Right cardiac atrium (tissue), 5 donors: ENCODE data around the gene GSPT1. TPM values are rescaled to one million over a fixed set of nuclear protein-coding genes. Genes with fewer than 3 reads are reported as not detected.

Experiments
- ATAC-seq, 2 donors: fragments of 200-7000 bp; cut with Tn5 transposase; one replicate each; pipeline versions ENCODE4 v1.8.0 to v1.9.1; 2020; ENCODE audit warnings: moderate library complexity in 2 of 2, mild to moderate bottlenecking in 1 of 2
- DNase-seq, 3 donors: peaks; one replicate each; pipeline ENCODE4 v3.0.0-alpha.2; 2020
- H3K27ac ChIP-seq: one replicate; pipeline ENCODE4 v1.5.1; 2013; ENCODE audit warnings: mild to moderate bottlenecking, low read length, control low read depth, moderate library complexity
- H3K27me3 ChIP-seq: one replicate; pipeline ENCODE4 v1.6.1; 2013; ENCODE audit not compliant: control insufficient read depth, insufficient read depth
- H3K4me1 ChIP-seq: one replicate; pipeline ENCODE4 v1.6.1; 2013; ENCODE audit warnings: low read length; ENCODE audit not compliant: control insufficient read depth, insufficient read depth
- H3K4me3 ChIP-seq: one replicate; pipeline ENCODE4 v1.5.1; 2013; ENCODE audit warnings: low read length, control low read depth
- H3K9me3 ChIP-seq: one replicate; pipeline ENCODE4 v1.6.1; 2013; ENCODE audit warnings: low read length; ENCODE audit not compliant: control insufficient read depth
- WGBS: extraction: QIAGEN DNeasy Blood & Tissue Kit; methylation state at CpG from one replicate; pipeline ENCODE4 v1.1.7; 2013; 5-methylcytosine and 5-hydroxymethylcytosine counted together
- intact Hi-C, 4 donors: fragments of 100-400 bp; cut with DNase I; formaldehyde crosslinking; loops; one replicate each; pipeline versions ENCODE4 v1.11.0 to v1.14.0; 2022 to 2023
- polyA plus RNA-seq: library from polyadenylated mRNA; stranded (reverse); fragments of 200-250 nt; gene quantifications from one replicate; pipeline ENCODE4 v1.2.3, GENCODE V29; 2013
- total RNA-seq, 4 donors: library from RNA; stranded (reverse); fragmentation: NEBNext Ultra II Directional; extraction: Animal tissue kit (Norgen Biotek cat#: 25700); gene quantifications; one replicate each; pipeline ENCODE4 v1.2.1, GENCODE V29; 2021
- donor health status: healthy with polysubstance abuse.
- donor health status: DM: no; HTN: yes; CAD: no.
- donor health status: DM: no; HTN: no; CAD: no.
- donor health status: DM: no; HTN: yes; CAD: no; lungs with severe emphysema.
- donor health status: DM: yes; HTN: yes; CAD: no.

The GSPT1 gene
- total and polyA plus RNA-seq, 5 donors, result 41.6 to 105 (median 93.3) TPM

- Histone ChIP-seq H3K9me3 (no peaks in the 10 kb centered on the region), H3K27me3 (no peaks in the 10 kb centered on the region), H3K27ac (no peak overlapping the region), H3K4me3 (no peak overlapping the region), H3K4me1 (no peaks in the 10 kb centered on the region)
- no peak for DNase-seq
- intact Hi-C loops, result no loop called here
- no peak for ATAC-seq
- WGBS, result 87% methylated on average over 5 of the region's 5 CpGs
Measured at GRCh38 chr16:11880007-11880406, 35.7 kb downstream of the GSPT1 start.

GRCh38 chr16:11877374-11877773 is 38.4 kb downstream of the GSPT1 start:
- Histone ChIP-seq H3K4me3 (no peak overlapping the region), H3K27ac (no peak overlapping the region), H3K27me3 (no peaks in the 10 kb centered on the region), H3K4me1 (no peaks in the 10 kb centered on the region), H3K9me3 (no peaks in the 10 kb centered on the region)
- intact Hi-C loops, result loop anchor here in 1 of 4 donors (10.0 kb wide), 1 partner anchor 187 kb away; no protein-coding TSS in a partner anchor
- ATAC-seq (no peak), DNase-seq (no peak)
- 82% methylated on average over 5 of the region's 5 CpGs for WGBS

GRCh38 chr16:11876306-11876705 is 39.5 kb downstream of the GSPT1 start:
- 63% methylated on average over 12 of the region's 12 CpGs for WGBS
- intact Hi-C loops, result loop anchor here in 1 of 4 donors (10.0 kb wide), 1 partner anchor 188 kb away; no protein-coding TSS in a partner anchor
- DNase-seq (peak in 2 of 3 donors; percentile 57 to 72), ATAC-seq (peak in 1 of 2 donors; percentile 39)
- no peaks in the 10 kb centered on the region for H3K9me3 ChIP-seq
- no peaks in the 10 kb centered on the region for H3K27me3 ChIP-seq
- no peak overlapping the region for H3K27ac ChIP-seq
- no peaks in the 10 kb centered on the region for H3K4me1 ChIP-seq
- H3K4me3 ChIP-seq, result no peak overlapping the region

- ATAC-seq, result no peak
- Histone ChIP-seq H3K27me3 (no peaks in the 10 kb centered on the region), H3K27ac (no peak overlapping the region), H3K9me3 (no peaks in the 10 kb centered on the region), H3K4me3 (no peak overlapping the region), H3K4me1 (no peaks in the 10 kb centered on the region)
- DNase-seq, result no peak
- 84% methylated on average over 5 of the region's 5 CpGs for WGBS
- intact Hi-C loops, result loop anchor here in 1 of 4 donors (10.0 kb wide), 1 partner anchor 189 kb away; no protein-coding TSS in a partner anchor
Measured at GRCh38 chr16:11875721-11876120, 40.0 kb downstream of the GSPT1 start.

GRCh38 chr16:11871193-11871592 is 44.6 kb downstream of the GSPT1 start:
- no peaks in the 10 kb centered on the region for H3K9me3 ChIP-seq
- intact Hi-C loops, result loop anchor here in 1 of 4 donors (10.0 kb wide), 1 partner anchor 194 kb away; no protein-coding TSS in a partner anchor
- 17% methylated on average over 7 of the region's 7 CpGs for WGBS
- no peaks in the 10 kb centered on the region for H3K4me1 ChIP-seq
- no peak overlapping the region for H3K27ac ChIP-seq
- DNase-seq, result no peak
- no peak overlapping the region for H3K4me3 ChIP-seq
- H3K27me3 ChIP-seq, result no peaks in the 10 kb centered on the region
- ATAC-seq, result peak; percentile 39 to 45

- Histone ChIP-seq H3K27me3 (no peaks in the 10 kb centered on the region), H3K4me1 (no peaks in the 10 kb centered on the region), H3K4me3 (no peak overlapping the region), H3K9me3 (no peaks in the 10 kb centered on the region), H3K27ac (no peak overlapping the region)
- ATAC-seq, result no peak
- no peak for DNase-seq
- WGBS, result 35% methylated on average over 3 of the region's 3 CpGs
- intact Hi-C loops, result loop anchor here in 1 of 4 donors (10.0 kb wide), 1 partner anchor 194 kb away; no protein-coding TSS in a partner anchor
Measured at GRCh38 chr16:11870399-11870798, 45.4 kb downstream of the GSPT1 start.

- H3K27ac ChIP-seq, result no peak overlapping the region
Measured at GRCh38 chr16:11869353-11870228, 46.2 kb downstream of the GSPT1 start.

GRCh38 chr16:11868412-11868980 is 47.3 kb downstream of the GSPT1 start:
- WGBS, result 96% methylated on average over 2 of the region's 2 CpGs
- H3K27ac ChIP-seq, result no peak overlapping the region
- peaks cover 2% of the 10 kb centered on the region for H3K4me1 ChIP-seq
- H3K4me3 ChIP-seq, result no peak overlapping the region
- no peaks in the 10 kb centered on the region for H3K9me3 ChIP-seq
- ATAC-seq, result no peak
- DNase-seq, result no peak
- intact Hi-C loops, result no loop called here
- H3K27me3 ChIP-seq, result no peaks in the 10 kb centered on the region

More at GRCh38 chr16:11869353-11870228, 46.2 kb downstream of the GSPT1 start:
- H3K9me3 ChIP-seq, result no peaks in the 10 kb centered on the region
- H3K27me3 ChIP-seq, result no peaks in the 10 kb centered on the region
- peaks cover 2% of the 10 kb centered on the region for H3K4me1 ChIP-seq
- WGBS, result 81% methylated on average over 8 of the region's 8 CpGs
- no peak for ATAC-seq
- no peak overlapping the region for H3K4me3 ChIP-seq
- DNase-seq, result no peak
- intact Hi-C loops, result loop anchor here in 1 of 4 donors (10.0 kb wide), 1 partner anchor 195 kb away; no protein-coding TSS in a partner anchor

GRCh38 chr16:11862489-11862888 is 53.3 kb downstream of the GSPT1 start:
- Histone ChIP-seq H3K27ac (no peak overlapping the region), H3K9me3 (no peaks in the 10 kb centered on the region), H3K4me1 (peaks cover 2% of the 10 kb centered on the region), H3K4me3 (no peak overlapping the region), H3K27me3 (no peaks in the 10 kb centered on the region)
- DNase-seq, result no peak
- ATAC-seq, result no peak
- intact Hi-C loops, result no loop called here
- WGBS, result 90% methylated on average over 2 of the region's 2 CpGs

GRCh38 chr16:11857161-11857560 is 58.6 kb downstream of the GSPT1 start:
- H3K27me3 ChIP-seq, result no peaks in the 10 kb centered on the region
- H3K27ac ChIP-seq, result no peak overlapping the region
- no peaks in the 10 kb centered on the region for H3K9me3 ChIP-seq
- H3K4me1 ChIP-seq, result peaks cover 1% of the 10 kb centered on the region
- intact Hi-C loops, result no loop called here
- ATAC-seq (no peak), DNase-seq (no peak)
- 69% methylated on average over 4 of the region's 4 CpGs for WGBS
- no peak overlapping the region for H3K4me3 ChIP-seq
